ENCODE measurements around the gene MYL6.
"Not testable (repeated sequence)": the region's sequence is repeated elsewhere in the genome, so short reads cannot be mapped to it uniquely, and the experiment has no call there.

The MYL6 gene

DNA sequence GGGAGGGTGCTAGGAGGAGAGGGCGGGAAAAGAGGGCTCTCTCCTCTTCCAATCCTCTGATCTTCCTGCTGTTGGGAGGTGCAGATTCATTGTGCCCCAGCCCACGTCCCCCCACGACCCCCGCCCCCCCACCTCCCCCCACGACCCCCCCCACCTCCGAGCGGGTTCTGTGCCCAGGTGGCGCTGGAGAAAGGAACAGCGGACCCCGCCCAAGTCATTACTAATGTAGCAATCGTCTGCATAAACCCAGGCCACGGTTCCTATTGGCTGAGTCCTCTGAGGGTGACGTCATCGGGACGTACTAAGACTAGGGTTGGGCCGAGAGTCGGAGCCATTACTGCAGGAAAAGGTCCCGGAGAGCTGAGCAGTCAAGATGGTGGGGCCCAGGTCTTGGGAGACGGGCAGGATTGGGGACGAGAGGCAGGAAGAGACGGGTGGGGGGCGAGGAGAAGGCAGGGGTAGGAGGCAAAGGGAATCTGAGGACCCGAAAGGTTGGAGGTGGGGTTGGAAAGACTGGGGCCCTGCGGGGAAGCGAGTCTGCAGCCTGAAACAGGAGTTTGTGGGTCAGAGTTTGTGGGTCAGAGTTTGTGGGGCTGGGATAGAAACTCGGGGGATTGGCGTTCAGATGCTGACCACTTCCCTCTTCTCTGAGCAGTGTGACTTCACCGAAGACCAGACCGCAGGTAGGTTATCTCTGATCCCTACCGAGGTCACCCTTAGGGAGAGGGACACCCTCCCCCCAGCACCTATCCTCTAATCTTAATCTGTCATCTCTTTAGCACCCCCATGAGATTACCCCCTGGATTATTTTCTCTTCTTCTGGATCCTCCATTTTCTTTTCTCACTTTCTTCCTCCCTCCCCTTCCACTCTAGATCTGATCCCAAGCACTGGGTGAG is at the start of gene MYL6:
MYL6 (plus strand) TSS at position 331 of the 897 bp plus-strand sequence; CDS start at position 374, 43 bp downstream.
- peak; percentile 33 to 99 (median 92) for DNase-seq

DNA sequence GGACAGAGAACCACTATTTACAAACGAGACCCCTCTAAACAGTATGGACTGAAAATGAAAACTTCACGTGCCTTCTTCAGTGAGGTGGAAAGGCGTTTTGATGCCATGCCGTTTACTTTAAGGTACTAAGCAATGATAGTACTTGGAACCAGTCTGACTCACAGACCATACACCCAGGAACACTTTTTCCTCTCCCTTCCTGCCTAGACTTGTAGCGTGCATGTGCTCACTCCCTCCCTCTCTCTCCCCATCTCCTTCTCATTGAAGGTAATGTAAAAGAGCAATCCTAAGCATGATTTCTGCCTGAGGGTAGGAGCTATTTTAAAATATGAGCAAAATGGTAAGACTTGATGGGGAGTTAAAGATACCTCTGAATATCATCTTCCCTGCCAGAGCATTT is 47.6 kb upstream of the MYL6 start:
- DNase-seq: no peak

DNA sequence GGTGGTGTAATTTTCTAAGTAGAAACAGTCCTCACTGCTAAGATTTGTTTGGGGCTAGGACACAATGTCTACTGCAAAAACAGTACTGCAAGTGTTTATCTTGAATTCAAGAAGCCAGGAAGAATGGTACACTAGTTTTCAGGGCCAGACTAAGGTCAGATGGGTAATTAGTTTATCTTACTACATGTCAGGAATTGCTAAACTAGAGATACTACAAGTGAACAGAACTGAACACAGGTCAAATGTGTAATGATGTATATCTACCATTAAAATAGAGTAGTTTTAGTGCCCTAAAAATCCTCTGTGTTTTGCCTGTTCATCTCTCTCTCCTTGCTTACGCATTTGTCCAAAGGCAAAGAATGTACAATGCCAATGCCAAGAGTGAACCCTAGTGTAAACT is 44.1 kb upstream of the MYL6 start:
- DNase-seq: no peak

DNA sequence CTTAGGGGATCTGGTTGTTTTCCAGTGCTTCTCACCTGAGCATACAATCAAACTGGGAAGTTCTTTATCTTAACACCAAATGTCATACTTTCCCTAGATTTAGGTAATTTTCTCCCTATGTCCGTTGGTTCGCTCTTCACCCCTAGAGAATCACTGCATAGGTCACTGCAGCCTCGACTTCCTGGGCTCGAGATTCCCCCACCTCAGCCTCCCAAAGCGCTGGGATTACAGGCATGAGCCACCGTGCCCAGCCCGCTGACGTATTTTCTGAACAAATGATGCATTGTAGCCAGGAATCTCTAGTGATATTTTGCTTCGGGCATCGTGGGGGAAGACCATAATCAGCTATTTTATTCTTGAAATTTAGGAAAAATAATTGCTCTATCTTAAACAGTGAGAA is 42.8 kb upstream of the MYL6 start:
- peak in 8 of 51 donors; percentile 4 to 20 (median 12) for DNase-seq

DNA sequence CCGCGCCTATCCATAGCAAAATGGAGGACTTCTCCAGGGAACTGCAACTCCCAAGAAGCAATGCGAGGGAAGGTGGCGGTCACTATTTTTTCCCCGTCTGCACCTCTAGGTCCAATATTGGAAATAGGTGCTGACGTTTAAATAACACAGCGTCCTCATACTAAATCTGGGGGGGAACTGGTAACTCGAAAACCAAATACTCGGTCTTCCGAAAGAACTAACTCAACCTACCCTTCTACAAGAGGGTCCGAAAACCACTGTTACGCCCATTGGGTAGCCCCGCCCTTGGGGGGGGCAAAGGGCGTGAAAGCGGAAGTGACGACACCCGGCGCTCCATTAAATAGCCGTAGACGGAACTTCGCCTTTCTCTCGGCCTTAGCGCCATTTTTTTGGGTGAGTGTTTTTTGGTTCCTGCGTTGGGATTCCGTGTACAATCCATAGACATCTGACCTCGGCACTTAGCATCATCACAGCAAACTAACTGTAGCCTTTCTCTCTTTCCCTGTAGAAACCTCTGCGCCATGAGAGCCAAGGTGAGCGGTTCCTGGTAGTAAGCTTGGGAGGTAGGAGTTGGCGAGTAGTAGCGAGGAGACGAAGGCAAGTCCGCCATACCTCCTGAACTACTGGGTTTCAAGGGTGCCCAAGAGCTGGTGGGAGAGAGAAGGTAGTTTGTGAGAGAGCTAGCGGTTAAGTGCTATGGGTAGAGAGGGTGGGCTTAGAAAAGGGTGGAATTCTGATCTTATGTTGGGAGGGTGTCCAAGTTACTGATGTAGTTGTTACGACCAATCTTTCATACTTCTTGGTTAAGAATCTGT is 41.7 kb upstream of the MYL6 start, which contains the start of gene RPL41:
RPL41 (plus strand) TSS at position 367 of the 815 bp plus-strand sequence.
- DNase-seq: peak; percentile 30 to 97 (median 87)

DNA sequence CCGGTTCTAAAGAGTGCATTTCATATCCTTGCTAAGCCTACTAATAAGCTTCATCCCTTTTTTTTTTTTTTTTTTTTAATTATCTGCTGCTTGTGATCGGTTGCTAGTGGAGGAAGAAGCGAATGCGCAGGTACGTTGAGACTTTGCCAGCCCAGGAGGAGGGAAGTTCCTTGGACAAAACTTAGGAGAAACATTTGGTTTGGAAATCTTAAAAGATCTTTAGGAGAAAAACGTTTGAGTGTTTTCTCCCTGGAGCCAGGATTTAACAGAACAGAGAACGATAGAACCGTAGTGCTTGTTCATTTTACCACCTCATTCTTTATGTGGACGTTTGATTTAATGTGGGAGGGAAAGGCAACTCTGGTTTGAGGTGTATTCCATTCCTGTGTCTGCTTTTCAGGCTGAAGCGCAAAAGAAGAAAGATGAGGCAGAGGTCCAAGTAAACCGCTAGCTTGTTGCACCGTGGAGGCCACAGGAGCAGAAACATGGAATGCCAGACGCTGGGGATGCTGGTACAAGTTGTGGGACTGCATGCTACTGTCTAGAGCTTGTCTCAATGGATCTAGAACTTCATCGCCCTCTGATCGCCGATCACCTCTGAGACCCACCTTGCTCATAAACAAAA is 41.0 kb upstream of the MYL6 start:
- not testable (repeated sequence) for DNase-seq

DNA sequence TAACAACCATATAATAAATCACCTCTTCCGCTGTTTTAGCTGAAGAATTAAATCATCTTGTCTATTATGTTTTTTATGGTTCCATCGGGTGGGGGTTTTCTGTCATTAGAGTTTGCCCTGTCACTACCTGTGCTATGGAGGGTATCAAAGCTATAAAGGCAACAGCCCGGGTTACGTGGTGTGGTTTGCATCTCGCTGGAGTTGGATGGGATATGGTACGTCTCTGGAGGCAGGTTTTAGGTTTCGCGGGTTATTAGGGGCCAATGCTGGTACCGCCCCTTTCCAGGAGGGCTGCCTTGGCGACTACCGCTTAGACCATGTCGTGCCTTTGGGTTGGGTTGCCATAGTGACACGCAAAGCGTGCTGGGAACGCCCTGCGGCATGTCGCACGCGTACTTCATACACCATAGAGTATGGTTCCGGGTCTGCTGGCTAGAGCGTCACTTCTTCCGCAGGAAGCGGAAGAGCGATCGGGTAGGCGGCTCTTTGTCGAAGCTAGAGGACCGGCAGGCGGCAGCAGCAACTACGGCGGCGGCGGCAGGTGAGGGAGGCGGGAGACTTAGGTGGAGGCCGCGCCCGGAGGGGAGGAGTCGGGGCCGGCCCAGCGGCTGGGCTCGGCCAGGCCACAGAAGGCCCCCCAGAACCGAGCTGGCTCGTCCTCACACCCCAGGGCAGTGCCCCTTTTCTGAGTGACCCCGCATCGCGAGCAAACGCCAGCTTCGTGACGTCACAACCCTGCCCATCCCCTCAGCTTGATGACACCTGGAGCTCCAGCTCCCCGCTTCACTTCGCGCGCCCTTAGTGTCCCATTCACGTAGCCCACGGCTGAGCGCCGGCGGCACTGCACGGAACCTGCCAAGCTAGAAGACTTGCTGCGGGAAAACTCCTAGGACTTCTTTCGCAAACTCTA is 40.1 kb upstream of the MYL6 start, which contains the start of gene ZC3H10:
ZC3H10 (plus strand) TSS at position 489 of the 910 bp plus-strand sequence. CDS start 2,297 bp downstream, outside the sequence.
- DNase-seq: peak; percentile 58 to 98 (median 93)

DNA sequence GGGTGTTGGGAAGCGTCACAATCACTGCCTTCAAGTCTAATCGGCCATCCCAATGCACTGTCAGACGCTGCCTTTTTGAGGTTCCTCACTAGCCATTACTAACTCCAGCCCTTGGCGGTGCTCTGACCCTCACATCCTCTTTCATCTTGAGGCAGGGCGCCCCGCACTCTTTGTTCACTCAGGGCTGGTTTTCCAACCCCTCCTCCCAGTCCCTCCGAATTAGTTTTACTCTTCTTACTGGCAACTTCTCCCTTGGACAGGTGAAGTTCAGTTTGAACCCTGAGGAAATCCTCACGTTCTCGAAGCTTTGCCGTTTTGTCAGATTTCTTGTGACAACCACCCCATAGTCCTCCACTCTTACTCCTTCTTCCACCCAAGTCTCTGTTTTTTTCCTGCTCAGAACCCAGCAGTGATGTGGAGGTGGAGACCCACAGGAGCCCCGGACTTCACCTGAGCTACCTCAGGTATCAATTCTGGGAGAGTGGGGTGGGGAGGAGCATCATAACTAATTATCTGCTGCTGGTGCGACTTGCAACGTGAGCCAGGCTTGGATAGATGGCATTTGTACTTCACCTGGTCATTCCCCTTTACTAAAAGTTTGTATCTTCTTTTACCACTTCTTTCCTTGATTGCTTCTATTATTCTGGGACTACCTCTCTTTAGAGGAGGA is 39.3 kb upstream of the MYL6 start:
- DNase-seq: peak in 1 of 51 donors; percentile 32

DNA sequence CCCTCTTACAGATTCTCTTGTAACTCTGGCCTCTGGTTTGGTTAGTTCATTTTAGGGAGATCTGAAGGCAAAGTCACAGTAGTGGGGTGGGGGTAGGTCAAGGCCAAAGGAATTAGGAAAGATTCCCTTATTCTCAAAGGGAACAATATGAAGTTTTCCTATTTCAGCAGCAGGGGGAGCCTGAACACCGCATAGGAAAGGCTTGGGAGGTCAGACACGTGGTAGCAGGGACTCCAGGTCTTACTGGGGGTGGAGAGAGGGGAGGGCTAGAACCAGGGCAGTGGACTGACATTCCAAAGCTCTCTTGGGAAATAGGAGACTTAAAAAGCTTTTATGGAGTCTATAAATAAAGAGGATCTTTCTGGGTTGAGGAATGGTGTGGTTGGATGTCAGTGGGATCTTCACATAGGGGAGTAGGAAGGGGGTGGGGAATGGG is 38.8 kb upstream of the MYL6 start:
- peak in 33 of 51 donors; percentile 1 to 65 (median 27) for DNase-seq

DNA sequence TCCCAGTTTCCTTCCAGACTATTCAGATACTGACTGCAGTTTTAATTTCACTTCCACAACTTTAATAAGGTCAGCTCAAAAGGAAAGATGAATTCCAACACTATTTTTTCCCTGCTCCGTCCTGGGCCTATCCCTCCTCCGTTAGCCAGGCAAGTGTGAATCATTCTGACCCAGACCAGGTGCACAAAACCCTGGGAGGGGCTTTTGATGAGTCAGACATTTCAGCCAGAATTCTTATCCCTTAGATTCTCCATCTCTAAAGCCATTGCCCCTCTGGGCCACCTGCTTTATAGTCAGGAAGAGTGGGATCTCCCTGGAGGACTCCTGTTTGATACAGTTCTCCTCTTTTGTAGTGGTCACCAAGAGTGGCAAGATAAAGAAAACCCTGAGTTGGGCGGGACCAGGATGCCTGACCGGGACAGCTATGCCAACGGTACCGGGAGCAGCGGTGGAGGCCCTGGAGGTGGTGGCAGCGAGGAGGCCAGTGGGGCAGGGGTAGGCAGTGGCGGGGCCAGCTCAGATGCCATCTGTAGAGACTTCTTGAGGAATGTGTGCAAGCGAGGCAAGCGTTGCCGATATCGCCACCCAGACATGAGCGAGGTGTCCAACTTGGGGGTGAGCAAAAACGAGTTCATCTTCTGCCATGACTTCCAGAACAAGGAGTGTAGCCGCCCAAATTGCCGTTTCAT is 37.9 kb upstream of the MYL6 start:
- DNase-seq: no peak

DNA sequence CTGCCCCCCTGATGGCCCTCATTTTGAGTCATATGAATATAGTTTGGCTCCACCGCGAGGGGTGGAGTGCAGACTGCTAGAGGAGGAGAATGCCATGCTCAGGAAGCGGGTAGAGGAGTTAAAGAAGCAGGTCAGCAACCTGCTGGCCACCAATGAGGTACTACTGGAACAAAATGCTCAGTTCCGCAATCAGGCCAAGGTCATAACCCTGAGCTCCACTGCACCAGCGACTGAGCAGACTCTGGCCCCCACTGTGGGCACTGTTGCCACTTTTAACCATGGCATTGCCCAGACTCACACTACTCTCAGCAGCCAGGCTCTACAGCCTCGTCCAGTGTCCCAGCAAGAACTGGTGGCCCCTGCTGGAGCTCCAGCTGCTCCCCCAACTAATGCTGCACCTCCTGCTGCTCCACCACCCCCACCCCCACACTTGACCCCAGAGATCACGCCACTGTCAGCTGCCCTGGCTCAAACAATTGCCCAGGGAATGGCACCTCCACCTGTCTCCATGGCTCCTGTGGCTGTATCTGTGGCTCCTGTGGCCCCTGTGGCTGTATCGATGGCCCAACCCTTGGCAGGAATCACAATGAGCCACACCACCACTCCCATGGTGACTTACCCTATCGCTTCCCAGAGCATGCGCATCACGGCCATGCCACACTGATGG is 36.8 kb upstream of the MYL6 start:
- DNase-seq: no peak

DNA sequence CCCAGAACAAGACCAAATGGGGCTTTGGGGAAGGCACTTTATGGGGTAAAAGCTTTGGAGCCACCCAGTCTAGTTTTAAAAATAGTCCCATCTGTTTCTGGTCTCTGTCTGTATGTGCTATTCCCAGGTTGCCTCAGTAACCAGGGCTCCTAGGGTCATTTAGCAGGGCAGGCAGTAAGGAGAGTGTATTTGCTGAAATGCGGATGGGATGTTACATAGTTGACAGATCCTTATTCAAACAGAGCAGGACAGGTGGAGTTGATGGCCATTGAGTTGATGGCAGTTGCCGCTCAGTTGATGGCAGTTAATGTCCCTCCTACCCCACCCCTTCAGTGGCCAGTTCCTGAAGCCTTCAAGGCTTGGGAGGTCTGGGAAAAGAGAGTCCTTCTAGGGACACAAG is 35.5 kb upstream of the MYL6 start:
- no peak for DNase-seq

DNA sequence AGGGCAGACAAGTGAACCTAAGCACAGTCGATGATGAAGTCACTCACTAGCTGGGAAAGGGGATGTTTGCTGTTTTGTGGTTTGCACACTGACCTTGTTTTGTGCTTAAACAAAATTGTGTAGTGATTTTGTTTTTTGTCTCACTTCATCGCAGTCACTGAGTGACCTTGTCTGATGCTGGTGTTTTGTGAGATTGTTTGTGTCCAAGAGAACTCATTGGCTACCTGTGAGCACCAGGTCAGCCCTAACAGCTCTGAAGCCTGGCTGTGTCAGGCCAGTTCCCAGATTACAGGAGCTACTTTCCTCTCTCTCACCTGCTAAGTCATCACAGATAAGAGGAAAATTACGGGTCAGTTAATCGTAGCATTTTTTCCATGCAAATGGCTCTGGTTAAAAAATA is 34.0 kb upstream of the MYL6 start:
- no peak for DNase-seq

DNA sequence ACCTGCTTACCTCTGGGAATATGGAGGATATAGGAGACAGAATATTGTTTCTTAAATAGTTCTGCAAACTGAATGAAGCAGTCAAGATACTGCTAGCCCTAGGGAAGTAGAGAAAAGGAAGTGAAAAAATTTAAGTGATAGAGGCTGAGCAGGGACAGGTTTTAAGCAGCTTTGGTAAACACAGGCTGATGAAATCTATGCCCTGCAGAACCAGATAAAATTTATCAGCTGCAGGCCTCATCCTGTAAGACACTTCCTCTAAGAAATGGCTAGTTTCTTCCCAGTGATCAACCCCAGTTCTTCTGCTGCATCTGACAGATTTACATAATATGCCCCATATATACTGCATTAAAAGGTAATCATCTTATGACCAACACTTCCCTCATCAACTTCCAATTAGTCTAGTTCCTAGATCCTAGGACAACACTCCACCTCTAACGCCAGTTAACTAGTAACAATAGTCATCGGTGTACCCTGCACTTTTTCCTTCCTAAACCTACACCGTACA is 31.4 kb upstream of the MYL6 start:
- DNase-seq: peak in 2 of 51 donors; percentile 4 to 38

DNA sequence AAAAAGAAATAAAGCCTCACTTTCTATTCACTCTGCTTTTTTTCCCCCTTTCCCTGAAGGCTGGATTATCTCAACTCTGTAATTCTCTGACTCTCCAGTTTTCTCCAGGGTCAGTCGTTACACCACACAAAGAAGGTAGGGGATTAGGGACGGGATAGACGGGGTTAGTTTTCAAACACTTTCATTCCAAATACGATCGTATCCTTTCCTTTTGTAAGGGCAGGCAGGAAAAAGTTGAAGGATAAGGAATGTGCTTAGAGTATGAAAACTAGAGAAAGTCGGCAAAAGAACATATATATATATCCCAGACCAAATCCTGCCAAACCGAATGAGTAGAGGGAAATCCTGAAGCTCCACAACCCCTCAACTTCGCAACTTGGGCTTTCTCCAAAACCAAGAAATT is 30.7 kb upstream of the MYL6 start:
- DNase-seq: no peak

DNA sequence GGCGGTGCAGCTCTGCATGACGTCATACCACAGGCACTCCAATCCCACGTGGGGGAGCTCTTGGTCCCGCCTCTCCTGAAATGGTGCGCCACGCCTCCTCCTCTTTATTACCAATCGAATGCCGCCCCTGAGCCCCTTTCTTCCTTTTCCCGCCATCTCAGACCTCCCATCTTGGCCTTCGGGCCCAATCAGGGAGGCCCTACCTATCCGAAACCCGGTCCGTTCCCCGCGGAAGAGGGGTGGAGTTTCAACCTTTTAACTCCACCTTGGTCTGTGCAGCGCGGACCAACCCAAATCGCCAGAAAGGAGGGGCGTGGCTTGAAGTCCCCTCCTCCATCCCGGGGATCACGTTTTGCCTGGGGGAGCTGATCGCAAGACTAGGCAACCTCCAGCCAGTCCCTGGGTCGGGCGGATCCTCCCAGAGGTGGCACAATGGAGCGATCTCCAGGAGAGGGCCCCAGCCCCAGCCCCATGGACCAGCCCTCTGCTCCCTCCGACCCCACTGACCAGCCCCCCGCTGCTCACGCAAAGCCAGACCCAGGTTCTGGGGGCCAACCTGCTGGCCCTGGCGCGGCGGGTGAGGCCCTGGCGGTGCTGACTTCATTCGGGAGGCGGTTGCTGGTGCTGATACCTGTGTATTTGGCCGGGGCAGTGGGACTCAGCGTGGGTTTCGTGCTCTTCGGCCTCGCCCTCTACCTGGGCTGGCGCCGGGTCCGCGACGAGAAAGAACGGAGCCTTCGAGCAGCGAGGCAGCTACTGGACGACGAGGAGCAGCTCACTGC is 30.1 kb upstream of the MYL6 start, which contains the start of gene ESYT1:
ESYT1 (plus strand) TSS at position 380 of the 782 bp plus-strand sequence; CDS start at position 433, 53 bp downstream.
- DNase-seq: peak; percentile 57 to 99 (median 92)

DNA sequence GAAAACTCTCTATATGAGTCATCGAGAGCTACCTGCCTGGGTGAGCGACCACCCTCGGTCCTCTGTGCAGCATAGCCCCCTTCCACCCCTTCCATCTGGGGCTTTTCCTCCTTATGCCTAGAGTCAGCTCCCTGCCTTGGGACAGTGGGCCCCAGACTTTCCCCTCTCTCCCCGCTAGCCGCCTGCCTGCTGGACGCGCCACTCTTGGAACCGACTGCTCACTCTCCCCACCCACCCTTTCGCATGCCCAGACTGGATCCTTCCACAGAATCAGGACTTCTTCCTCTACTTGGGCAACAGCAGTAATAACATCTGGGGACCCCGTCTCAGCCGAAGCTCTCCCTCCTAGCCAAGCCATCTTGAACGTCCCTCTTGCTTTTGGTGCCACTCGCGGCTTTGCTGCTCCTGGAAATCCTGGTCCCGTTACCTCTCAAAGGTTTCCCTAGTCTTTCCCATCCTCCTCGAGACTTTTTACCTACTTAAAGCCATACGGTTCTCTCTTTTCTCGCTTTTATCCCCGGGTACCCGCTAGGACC is 29.4 kb upstream of the MYL6 start:
- DNase-seq: peak in 17 of 51 donors; percentile 8 to 55 (median 33)
